ENCODE results near the gene TMEM252.

Gene TMEM252

GRCh38 chr9:68546596-68547390 is 6.1 kb upstream of the TMEM252 start:
- no peaks in the 10 kb centered on the region for H3K36me3 Mint-ChIP-seq (ENCODE audit: low read depth)
- peaks cover 21% of the 10 kb centered on the region for H3K27me3 Mint-ChIP-seq (ENCODE audit: low read depth)
- peak overlapping the region; percentile 24 to 80 (median 70) for H3K27ac Mint-ChIP-seq
- H3K4me3 Mint-ChIP-seq, result no peak overlapping the region
- no peak for TF ChIP-seq CTCF (IDR thresholded peaks at IDR 0.05; ENCODE audit: unreplicated experiment in 3 of 3)
- no peaks in the 10 kb centered on the region for H3K9me3 Mint-ChIP-seq
- peaks cover 16% of the 10 kb centered on the region for H3K4me1 Mint-ChIP-seq

GRCh38 chr9:68545033-68545705 is 4.5 kb upstream of the TMEM252 start:
- peaks cover 31% of the 10 kb centered on the region for H3K4me1 Mint-ChIP-seq
- no peak for TF ChIP-seq CTCF (IDR thresholded peaks at IDR 0.05; ENCODE audit: unreplicated experiment in 3 of 3)
- H3K27ac Mint-ChIP-seq, result peak overlapping the region in 1 of 3 experiments; percentile 4
- H3K4me3 Mint-ChIP-seq, result no peak overlapping the region
- H3K9me3 Mint-ChIP-seq, result no peaks in the 10 kb centered on the region
- no peaks in the 10 kb centered on the region for H3K36me3 Mint-ChIP-seq (ENCODE audit: low read depth)
- H3K27me3 Mint-ChIP-seq (ENCODE audit: low read depth), result peaks cover 21% of the 10 kb centered on the region

GRCh38 chr9:68541568-68541967 is 885 bp upstream of the TMEM252 start:
- H3K9me3 Mint-ChIP-seq, result no peaks in the 10 kb centered on the region
- H3K27me3 Mint-ChIP-seq (ENCODE audit: low read depth), result peaks cover 16% of the 10 kb centered on the region
- H3K27ac Mint-ChIP-seq, result peak overlapping the region; percentile 69 to 88 (median 85)
- H3K4me1 Mint-ChIP-seq, result peaks cover 38% of the 10 kb centered on the region
- H3K36me3 Mint-ChIP-seq (ENCODE audit: low read depth), result peaks cover 4% of the 10 kb centered on the region
- no peak for TF ChIP-seq CTCF (IDR thresholded peaks at IDR 0.05; ENCODE audit: unreplicated experiment in 3 of 3)
- H3K4me3 Mint-ChIP-seq, result no peak overlapping the region

- peaks cover 60% of the 10 kb centered on the region for H3K4me1 Mint-ChIP-seq
- peaks cover 3% of the 10 kb centered on the region for H3K27me3 Mint-ChIP-seq (ENCODE audit: low read depth)
- no peak for TF ChIP-seq CTCF (IDR thresholded peaks at IDR 0.05; ENCODE audit: unreplicated experiment in 3 of 3)
- H3K36me3 Mint-ChIP-seq (ENCODE audit: low read depth), result peaks cover 4% of the 10 kb centered on the region
- no peak overlapping the region for H3K4me3 Mint-ChIP-seq
- H3K9me3 Mint-ChIP-seq, result no peaks in the 10 kb centered on the region
- H3K27ac Mint-ChIP-seq, result no peak overlapping the region
Measured at GRCh38 chr9:68538200-68538599, 2.5 kb downstream of the TMEM252 start.

GRCh38 chr9:68537616-68537880 is 3.1 kb downstream of the TMEM252 start:
- no peak overlapping the region for H3K4me3 Mint-ChIP-seq

More at GRCh38 chr9:68537616-68537880, 3.1 kb downstream of the TMEM252 start:
- no peaks in the 10 kb centered on the region for H3K9me3 Mint-ChIP-seq
- TF ChIP-seq CTCF (IDR thresholded peaks at IDR 0.05; ENCODE audit: unreplicated experiment in 3 of 3), result no peak
- H3K4me1 Mint-ChIP-seq, result peaks cover 64% of the 10 kb centered on the region
- no peaks in the 10 kb centered on the region for H3K27me3 Mint-ChIP-seq (ENCODE audit: low read depth)
- peaks cover 4% of the 10 kb centered on the region for H3K36me3 Mint-ChIP-seq (ENCODE audit: low read depth)
- peak overlapping the region in 1 of 3 experiments; percentile 14 for H3K27ac Mint-ChIP-seq

Data from nephron (organoid).